Ectodermal cell (in vitro differentiated cells): ENCODE results near the gene ADAMTS4.

Experiments used
- H3K27ac ChIP-seq: 2 replicates; pipeline ENCODE4 v1.7.0; 2013; ENCODE audit warnings: mild to moderate bottlenecking, low read depth, low read length; ENCODE audit not compliant: insufficient read depth, poor library complexity, severe bottlenecking
- H3K27me3 ChIP-seq: 2 replicates; pipeline ENCODE4 v1.7.0; 2013; ENCODE audit warnings: mild to moderate bottlenecking, low read length; ENCODE audit not compliant: insufficient read depth, control insufficient read depth, poor library complexity, severe bottlenecking
- H3K36me3 ChIP-seq: one replicate; pipeline ENCODE4 v1.7.0; 2013; ENCODE audit warnings: low read length; ENCODE audit not compliant: control insufficient read depth, insufficient read depth
- H3K4me1 ChIP-seq: one replicate; pipeline ENCODE4 v1.7.0; 2013; ENCODE audit warnings: low read length; ENCODE audit not compliant: control insufficient read depth, insufficient read depth
- H3K4me3 ChIP-seq: 2 replicates; pipeline ENCODE4 v1.7.0; 2013; ENCODE audit warnings: low read depth, low read length, control low read depth; ENCODE audit not compliant: insufficient read depth
- H3K9me3 ChIP-seq: 2 replicates; pipeline ENCODE4 v1.7.0; 2013; ENCODE audit warnings: mild to moderate bottlenecking, low read length, moderate library complexity; ENCODE audit not compliant: control insufficient read depth
- WGBS, 2 experiments: methylation state at CpG; one replicate each; pipeline ENCODE4 v1.1.7; 2013; ENCODE audit warnings: missing lambda C conversion rate in 2 of 2; 5-methylcytosine and 5-hydroxymethylcytosine counted together

Gene ADAMTS4

DNA sequence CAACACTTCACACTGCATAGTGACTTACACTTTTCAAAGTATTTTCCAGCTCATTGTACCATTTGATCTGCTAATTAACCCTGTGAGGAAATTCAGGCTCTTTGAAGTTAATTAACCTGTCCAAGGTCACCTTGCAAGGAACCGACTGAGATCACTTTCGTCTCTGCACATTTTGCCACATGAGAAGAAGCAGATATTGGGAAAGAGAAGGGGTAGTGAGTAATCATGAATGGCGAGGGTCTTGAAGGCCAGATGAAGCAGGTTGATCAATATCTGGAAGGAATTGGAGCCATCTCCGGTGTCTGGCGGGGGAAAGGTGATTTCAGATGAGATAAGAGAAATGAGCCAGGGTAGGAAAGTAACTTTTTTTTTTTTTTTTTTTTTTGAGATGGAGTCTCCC, 21.1 kb upstream of the ADAMTS4 start:
- Histone ChIP-seq H3K9me3 (no peaks in the 10 kb centered on the region), H3K36me3 (no peaks in the 10 kb centered on the region), H3K4me1 (no peaks in the 10 kb centered on the region), H3K27me3 (no peaks in the 10 kb centered on the region), H3K4me3 (no peak overlapping the region), H3K27ac (no peak overlapping the region)
- WGBS, 2 experiments = 92 to 96% methylated on average over 5 of the region's 5 CpGs

DNA sequence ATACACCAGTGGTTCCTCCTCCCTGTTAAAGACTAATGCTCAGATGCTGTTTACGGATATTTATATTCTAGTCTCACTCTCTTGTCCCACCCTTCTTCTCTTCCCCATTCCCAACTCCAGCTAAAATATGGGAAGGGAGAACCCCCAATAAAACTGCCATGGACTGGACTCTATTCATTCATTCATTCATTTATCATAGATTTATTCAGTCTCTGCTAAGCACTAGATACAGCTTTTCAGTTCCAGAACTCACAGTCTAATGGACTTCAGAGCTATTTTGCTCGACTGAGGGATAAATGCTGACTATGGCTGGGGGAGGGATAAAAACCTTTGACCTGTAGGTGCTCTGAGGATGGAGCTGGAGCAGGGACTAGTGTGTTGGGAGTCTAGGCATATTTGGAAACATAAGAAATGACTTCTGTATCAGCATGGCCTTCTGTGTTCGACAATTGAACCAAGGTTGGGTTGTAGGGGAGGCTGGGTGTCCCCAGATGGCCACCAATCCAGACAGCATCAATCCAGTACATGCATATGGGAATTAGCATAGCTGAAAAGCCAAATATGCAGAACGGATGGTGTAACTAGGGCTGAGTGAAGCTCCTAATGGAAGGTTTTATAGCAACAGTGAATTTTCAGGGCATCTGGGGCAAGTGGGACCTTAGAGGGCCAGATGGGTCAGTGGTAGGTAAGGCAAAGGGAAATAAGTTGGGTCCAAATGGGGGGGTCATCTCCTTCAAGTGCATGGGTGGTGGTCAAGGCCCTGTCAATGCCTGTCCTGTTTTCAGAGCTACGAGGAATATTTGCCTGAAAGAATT, 20.4 kb upstream of the ADAMTS4 start:
- 93 to 95% methylated on average over 5 of the region's 5 CpGs for WGBS, 2 experiments
- no peak overlapping the region for H3K4me3 ChIP-seq
- no peaks in the 10 kb centered on the region for H3K27me3 ChIP-seq
- H3K27ac ChIP-seq = no peak overlapping the region
- H3K4me1 ChIP-seq = no peaks in the 10 kb centered on the region
- H3K9me3 ChIP-seq = no peaks in the 10 kb centered on the region
- H3K36me3 ChIP-seq = peaks cover 3% of the 10 kb centered on the region

DNA sequence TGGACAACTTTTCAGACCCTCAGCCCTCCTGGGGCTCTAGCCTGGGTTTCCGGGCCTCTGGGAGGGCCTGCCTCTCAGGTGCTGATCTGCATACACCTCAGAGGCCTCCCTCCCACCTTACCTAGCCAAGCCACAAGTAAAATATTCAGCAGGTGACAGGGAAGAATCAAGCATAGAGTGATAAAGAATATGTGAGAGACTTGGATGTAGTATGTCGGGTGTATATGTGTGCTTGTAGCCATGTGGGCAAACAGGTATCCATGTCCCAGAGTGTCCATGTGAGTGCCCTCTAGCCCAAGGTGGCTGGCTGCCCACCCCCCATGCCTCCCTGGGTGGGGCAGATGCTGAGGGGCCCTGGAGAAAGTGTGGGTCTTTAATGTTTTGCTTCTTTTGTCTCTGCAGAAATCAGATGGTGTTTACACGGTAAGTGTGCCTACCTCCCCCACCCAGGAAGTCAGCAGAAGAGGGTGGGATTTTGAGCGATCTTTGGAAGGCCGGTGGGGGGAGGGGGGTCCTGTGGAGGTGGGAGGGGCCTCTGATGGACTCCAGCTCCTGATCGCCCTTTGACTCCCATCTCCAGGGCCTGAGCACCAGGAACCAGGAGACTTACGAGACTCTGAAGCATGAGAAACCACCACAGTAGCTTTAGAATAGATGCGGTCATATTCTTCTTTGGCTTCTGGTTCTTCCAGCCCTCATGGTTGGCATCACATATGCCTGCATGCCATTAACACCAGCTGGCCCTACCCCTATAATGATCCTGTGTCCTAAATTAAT, 19.6 kb upstream of the ADAMTS4 start:
- Histone ChIP-seq H3K9me3 (no peaks in the 10 kb centered on the region), H3K36me3 (peaks cover 10% of the 10 kb centered on the region), H3K27me3 (no peaks in the 10 kb centered on the region), H3K27ac (no peak overlapping the region), H3K4me3 (no peak overlapping the region), H3K4me1 (no peaks in the 10 kb centered on the region)
- 88 to 90% methylated on average over 8 of the region's 8 CpGs for WGBS, 2 experiments

DNA sequence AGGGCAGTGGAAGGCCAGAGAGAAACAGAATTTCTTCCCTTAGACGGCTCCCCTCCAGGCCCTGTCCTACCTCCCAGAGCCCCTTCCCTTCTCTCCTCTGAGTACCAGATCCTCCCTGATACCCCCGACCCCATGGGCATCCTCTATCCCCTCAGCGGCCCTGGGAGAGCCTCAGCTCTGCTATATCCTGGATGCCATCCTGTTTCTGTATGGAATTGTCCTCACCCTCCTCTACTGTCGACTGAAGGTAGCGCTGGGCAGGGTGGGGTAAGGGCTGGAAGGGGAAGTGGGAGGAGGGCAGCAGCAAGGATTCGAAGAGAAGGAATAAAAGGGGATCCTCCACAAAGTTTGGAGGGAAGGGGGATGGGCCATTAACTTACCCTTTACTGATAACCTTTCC, 19.0 kb upstream of the ADAMTS4 start:
- H3K4me3 ChIP-seq = no peak overlapping the region
- peaks cover 16% of the 10 kb centered on the region for H3K36me3 ChIP-seq
- H3K27me3 ChIP-seq = no peaks in the 10 kb centered on the region
- no peaks in the 10 kb centered on the region for H3K9me3 ChIP-seq
- no peak overlapping the region for H3K27ac ChIP-seq
- H3K4me1 ChIP-seq = no peaks in the 10 kb centered on the region
- 86 to 88% methylated on average over 6 of the region's 6 CpGs for WGBS, 2 experiments

DNA sequence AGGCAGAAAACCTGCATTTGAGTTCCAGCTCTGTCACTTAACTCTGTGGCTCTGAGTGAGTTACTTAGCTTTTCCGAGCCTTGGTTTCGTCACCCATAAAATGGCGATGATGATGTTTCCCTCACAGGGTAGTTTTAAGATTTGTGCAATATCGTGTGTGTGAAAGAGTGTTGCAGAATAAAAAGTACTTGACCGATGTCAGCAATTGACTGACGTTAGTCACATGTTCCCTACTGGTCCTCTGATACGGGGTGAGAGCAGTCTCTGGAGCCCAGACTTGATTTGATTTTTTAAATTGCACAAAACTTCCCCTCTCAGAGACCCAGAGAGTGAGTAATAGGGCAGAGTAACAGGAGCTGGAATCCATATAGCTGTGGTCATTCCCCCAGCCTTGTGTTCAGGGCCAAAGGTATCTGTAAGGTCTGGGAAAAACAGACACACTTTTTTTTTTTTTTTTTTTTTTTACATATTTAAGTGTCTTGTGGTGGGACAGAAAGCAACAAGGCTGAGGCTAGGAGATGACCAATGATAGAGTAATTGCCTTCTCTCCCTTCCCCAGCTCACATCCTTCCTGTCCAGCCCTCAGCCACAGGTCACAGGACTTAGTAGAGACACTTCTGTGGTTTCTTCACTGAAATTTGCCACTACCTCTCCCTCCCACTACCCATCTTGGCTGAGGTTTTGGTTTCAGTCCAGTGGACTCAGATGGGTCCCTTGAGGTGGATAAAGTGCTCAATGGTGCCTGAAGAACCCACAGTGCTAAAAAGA, 18.3 kb upstream of the ADAMTS4 start:
- no peak overlapping the region for H3K27ac ChIP-seq
- no peaks in the 10 kb centered on the region for H3K4me1 ChIP-seq
- H3K27me3 ChIP-seq = no peaks in the 10 kb centered on the region
- H3K4me3 ChIP-seq = no peak overlapping the region
- H3K9me3 ChIP-seq = no peaks in the 10 kb centered on the region
- peaks cover 22% of the 10 kb centered on the region for H3K36me3 ChIP-seq
- 88 to 90% methylated on average over 7 of the region's 7 CpGs for WGBS, 2 experiments

DNA sequence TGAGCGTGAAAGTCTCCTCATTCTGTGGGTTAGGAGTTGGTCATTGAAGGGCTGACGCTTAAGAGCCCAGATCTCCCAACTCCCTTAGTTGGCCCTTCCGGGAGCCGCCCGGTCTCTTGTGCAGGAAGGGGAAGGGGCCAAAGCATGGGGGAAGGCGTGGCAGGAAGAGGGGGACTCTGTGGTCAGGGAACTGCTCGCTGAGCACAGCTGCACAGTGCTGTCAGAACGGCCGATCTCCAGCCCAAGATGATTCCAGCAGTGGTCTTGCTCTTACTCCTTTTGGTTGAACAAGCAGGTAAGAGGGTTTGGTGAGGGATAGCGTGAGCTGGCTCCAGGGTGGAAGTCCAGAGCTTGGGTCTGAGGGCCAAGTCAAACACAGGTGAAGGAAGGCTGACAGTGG, 16.2 kb upstream of the ADAMTS4 start, which contains the start of gene FCER1G:
Gene FCER1G, plus strand, starts transcription at position 220 of the 400 bp plus-strand sequence. Its CDS starts 27 bp downstream, at position 247.
- WGBS, 2 experiments = 95 to 96% methylated on average over 10 of the region's 10 CpGs
- H3K4me3 ChIP-seq = no peak within 1 kb of the TSS
- H3K27ac ChIP-seq = no peak within 1 kb of the TSS
- H3K36me3 ChIP-seq = peaks cover 40% of the 10 kb centered on the region
- H3K27me3 ChIP-seq = no peaks in the 10 kb centered on the region
- no peaks in the 10 kb centered on the region for H3K9me3 ChIP-seq
- no peaks in the 10 kb centered on the region for H3K4me1 ChIP-seq

DNA sequence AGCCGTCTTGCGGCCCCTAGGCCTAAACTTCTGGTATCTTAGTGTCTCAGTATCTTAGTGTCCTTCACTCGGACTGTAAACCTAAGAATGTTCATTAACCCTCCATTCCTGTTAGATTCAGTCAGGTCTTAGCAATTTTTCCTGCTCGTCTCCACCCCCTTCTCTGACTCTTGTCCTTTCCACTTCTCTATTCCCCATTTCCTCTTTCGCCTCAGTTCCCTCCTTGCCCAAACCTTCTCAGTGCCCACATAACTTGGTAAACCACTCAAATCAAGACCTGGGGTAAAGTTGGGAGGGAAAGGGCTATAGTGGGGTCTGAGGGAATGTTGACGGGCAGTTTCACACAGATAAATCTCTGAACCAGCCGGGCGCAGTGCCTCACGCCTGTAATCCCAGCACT, 15.5 kb upstream of the ADAMTS4 start:
- no peaks in the 10 kb centered on the region for H3K9me3 ChIP-seq
- H3K27me3 ChIP-seq = no peaks in the 10 kb centered on the region
- WGBS, 2 experiments = 94 to 96% methylated on average over 9 of the region's 9 CpGs
- H3K27ac ChIP-seq = no peak overlapping the region
- no peak overlapping the region for H3K4me3 ChIP-seq
- H3K4me1 ChIP-seq = no peaks in the 10 kb centered on the region
- peaks cover 41% of the 10 kb centered on the region for H3K36me3 ChIP-seq

DNA sequence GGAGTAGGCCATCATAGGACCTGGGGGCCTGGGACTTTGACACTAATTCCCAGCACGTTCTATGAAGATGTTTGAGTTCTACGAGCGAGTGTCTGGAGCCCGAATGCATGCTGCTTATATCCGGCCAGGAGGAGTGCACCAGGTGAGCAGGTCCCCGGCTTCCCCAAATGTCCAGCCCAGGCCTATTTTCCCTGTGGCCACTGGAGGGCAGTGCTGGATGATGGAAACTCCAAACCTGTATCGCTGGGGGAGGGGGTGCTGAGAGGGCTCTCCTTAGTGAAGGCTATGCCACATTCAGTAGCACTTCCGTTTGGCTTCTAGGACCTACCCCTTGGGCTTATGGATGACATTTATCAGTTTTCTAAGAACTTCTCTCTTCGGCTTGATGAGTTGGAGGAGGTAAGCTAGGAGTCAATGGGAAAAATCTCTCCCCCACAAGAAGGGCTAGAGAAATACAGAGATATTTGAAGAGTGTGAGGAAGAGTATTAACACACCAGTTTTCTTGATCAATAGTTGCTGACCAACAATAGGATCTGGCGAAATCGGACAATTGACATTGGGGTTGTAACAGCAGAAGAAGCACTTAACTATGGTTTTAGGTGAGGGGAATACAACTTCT, 11.0 kb upstream of the ADAMTS4 start:
- no peaks in the 10 kb centered on the region for H3K27me3 ChIP-seq
- H3K4me3 ChIP-seq = no peak overlapping the region
- no peaks in the 10 kb centered on the region for H3K9me3 ChIP-seq
- H3K27ac ChIP-seq = no peak overlapping the region
- WGBS, 2 experiments = 53 to 61% methylated on average over 10 to 11 of the region's 11 CpGs
- no peaks in the 10 kb centered on the region for H3K4me1 ChIP-seq
- peaks cover 61% of the 10 kb centered on the region for H3K36me3 ChIP-seq

DNA sequence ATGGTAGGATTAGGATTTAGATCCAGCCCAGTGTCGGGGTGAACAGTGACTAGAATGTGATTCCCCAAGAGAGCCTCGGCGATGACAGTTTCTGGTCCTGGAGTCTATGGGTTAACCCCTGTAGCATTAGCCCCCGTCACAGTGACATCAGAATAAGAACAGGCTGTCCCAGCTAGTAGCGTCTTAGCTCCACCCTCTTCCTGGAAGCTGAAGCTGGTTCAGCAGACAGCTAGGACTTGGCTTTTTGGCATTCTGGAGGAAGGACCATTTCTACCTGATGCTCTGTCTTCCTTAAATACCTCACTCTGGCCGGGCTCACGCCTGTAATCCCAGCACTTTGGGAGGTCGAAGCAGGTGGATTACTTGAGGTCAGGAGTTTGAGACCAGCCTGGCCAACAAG, 8.3 kb upstream of the ADAMTS4 start:
- Histone ChIP-seq H3K36me3 (peaks cover 43% of the 10 kb centered on the region), H3K9me3 (no peaks in the 10 kb centered on the region), H3K4me3 (no peak overlapping the region), H3K4me1 (no peaks in the 10 kb centered on the region), H3K27ac (no peak overlapping the region), H3K27me3 (no peaks in the 10 kb centered on the region)
- 89 to 90% methylated on average over 8 of the region's 8 CpGs for WGBS, 2 experiments
